GM12878 (cell line): ENCODE results near the gene INTU.

Experiments used
- CHD2 ChIP-seq: IDR thresholded peaks from 2 replicates; pipeline ENCODE4 v1.6.1; 2011; ENCODE audit warnings: low read depth, low read length, improper control_type of control experiment, borderline replicate concordance
- CREB1 ChIP-seq: IDR thresholded peaks from 2 replicates; pipeline ENCODE4 v1.6.1; 2012; ENCODE audit warnings: low read depth, mild to moderate bottlenecking, inconsistent platforms
- GABPA ChIP-seq: IDR thresholded peaks from 2 replicates; pipeline ENCODE4 v1.6.1; 2014; ENCODE audit warnings: antibody characterized with exemption, low read depth, mild to moderate bottlenecking, inconsistent platforms
- NFYB ChIP-seq: IDR thresholded peaks from 2 replicates; pipeline ENCODE4 v1.6.1; 2011; ENCODE audit warnings: low read depth, mild to moderate bottlenecking, low read length, improper control_type of control experiment, moderate library complexity; ENCODE audit not compliant: insufficient read depth
- POLR2A ChIP-seq: IDR thresholded peaks from 2 replicates; pipeline ENCODE4 v1.6.1; 2011; ENCODE audit warnings: low read depth, mild to moderate bottlenecking, low read length
- TF ChIP-seq, protein P1 (sequence below), 3 experiments: IDR thresholded peaks in 2 of 3; conservative IDR thresholded peaks in 1 of 3; 2 replicates each; pipeline ENCODE4 v1.5.1; 2011; ENCODE audit warnings: low read depth in 3 of 3, low read length in 3 of 3, mild to moderate bottlenecking in 3 of 3, control low read depth in 2 of 3, moderate library complexity in 2 of 3, inconsistent platforms in 1 of 3, mixed read lengths in 1 of 3; ENCODE audit not compliant: control insufficient read depth in 2 of 3, insufficient read depth in 1 of 3; ENCODE audit errors: extremely low read depth in 1 of 3

DNA sequence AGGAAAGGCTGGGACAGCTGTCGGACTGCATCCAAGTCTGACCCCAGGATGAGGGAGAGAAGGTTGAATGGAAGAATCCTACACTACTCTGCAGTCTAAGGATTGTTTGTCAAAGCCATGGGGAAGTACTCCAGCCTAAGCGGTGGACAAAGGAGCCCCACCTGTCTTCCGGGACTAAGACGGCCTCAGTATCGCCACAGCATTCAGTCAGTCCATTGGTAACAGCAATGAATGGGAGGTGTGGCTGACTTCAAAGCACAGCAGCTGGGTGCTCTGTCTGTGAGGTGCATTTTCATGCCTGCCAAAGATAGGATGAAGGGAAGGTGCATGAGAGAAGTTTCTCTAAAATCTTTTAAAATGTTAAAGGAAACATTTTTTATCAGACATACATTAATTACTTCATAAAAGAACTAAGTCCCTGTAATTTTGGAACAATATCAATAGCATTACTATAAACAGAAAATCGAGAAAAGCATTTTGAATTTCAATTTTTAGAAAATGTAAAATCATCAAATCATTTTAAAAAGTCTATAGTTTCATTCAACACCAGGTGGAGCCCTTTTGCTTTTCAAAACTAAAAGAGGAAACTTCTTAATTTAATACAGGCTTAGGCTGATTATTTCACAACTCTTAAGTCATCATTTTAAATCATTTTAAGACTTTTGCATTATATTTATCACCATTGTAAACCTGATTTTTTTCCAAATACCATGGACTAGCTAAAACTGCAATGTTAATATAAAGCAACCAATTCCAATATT lies 27.6 kb upstream of the INTU start:
- TF ChIP-seq NFYB (no peak), CREB1 (no peak), CHD2 (no peak), POLR2A (no peak), GABPA (no peak)
- TF ChIP-seq, protein P1, sequence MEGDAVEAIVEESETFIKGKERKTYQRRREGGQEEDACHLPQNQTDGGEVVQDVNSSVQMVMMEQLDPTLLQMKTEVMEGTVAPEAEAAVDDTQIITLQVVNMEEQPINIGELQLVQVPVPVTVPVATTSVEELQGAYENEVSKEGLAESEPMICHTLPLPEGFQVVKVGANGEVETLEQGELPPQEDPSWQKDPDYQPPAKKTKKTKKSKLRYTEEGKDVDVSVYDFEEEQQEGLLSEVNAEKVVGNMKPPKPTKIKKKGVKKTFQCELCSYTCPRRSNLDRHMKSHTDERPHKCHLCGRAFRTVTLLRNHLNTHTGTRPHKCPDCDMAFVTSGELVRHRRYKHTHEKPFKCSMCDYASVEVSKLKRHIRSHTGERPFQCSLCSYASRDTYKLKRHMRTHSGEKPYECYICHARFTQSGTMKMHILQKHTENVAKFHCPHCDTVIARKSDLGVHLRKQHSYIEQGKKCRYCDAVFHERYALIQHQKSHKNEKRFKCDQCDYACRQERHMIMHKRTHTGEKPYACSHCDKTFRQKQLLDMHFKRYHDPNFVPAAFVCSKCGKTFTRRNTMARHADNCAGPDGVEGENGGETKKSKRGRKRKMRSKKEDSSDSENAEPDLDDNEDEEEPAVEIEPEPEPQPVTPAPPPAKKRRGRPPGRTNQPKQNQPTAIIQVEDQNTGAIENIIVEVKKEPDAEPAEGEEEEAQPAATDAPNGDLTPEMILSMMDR (IDR thresholded peaks at IDR 0.05 in 2 of 3, conservative IDR thresholded peaks at IDR 0.05 in 1 of 3; ENCODE audit: control insufficient read depth in 2 of 3, extremely low read depth in 1 of 3, insufficient read depth in 1 of 3, low read depth in 3 of 3, low read length in 3 of 3), result peak; percentile 9 to 51 (median 25); a peak in 3 of 6 replicates
